LoVo (cell line): ENCODE measurements around the gene ASPN.

Experiments used
- DNase-seq: peaks from one replicate; pipeline ENCODE4 v3.0.0-alpha.2; 2016; ENCODE audit warnings: low spot score

Gene ASPN

GRCh38 chr9:92468206-92468605, 14.1 kb downstream of the ASPN start:
- no peak for DNase-seq

- DNase-seq: no peak
These were observed 14.8 kb downstream of the ASPN start for GRCh38 chr9:92467511-92467910.

GRCh38 chr9:92467041-92467440, 15.3 kb downstream of the ASPN start:
- no peak for DNase-seq

- no peak for DNase-seq
These were observed 18.3 kb downstream of the ASPN start for GRCh38 chr9:92463984-92464383.

- DNase-seq: no peak
These were observed 18.9 kb downstream of the ASPN start for GRCh38 chr9:92463387-92463786.

GRCh38 chr9:92457576-92457975, 24.7 kb downstream of the ASPN start:
- DNase-seq: no peak

- no peak for DNase-seq
These were observed 27.1 kb downstream of the ASPN start for GRCh38 chr9:92455217-92455616.

GRCh38 chr9:92446536-92446935, 35.8 kb downstream of the ASPN start:
- DNase-seq: no peak

GRCh38 chr9:92444841-92445240, 37.5 kb downstream of the ASPN start:
- DNase-seq: no peak

DNA sequence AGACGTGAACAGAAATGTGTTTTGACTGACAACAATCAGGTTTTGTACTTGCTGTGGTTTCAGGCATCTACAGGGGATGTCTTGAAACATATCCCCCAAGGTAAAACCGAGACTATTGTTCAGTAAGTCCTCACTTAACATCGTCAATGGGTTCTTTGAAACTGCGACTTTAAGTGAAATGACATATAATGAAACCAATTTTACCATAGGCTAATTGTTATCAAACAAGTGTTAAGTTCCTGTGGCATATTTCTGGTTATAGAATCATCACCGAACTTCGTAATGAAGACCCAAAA, 41.6 kb downstream of the ASPN start:
- DNase-seq: no peak

DNA sequence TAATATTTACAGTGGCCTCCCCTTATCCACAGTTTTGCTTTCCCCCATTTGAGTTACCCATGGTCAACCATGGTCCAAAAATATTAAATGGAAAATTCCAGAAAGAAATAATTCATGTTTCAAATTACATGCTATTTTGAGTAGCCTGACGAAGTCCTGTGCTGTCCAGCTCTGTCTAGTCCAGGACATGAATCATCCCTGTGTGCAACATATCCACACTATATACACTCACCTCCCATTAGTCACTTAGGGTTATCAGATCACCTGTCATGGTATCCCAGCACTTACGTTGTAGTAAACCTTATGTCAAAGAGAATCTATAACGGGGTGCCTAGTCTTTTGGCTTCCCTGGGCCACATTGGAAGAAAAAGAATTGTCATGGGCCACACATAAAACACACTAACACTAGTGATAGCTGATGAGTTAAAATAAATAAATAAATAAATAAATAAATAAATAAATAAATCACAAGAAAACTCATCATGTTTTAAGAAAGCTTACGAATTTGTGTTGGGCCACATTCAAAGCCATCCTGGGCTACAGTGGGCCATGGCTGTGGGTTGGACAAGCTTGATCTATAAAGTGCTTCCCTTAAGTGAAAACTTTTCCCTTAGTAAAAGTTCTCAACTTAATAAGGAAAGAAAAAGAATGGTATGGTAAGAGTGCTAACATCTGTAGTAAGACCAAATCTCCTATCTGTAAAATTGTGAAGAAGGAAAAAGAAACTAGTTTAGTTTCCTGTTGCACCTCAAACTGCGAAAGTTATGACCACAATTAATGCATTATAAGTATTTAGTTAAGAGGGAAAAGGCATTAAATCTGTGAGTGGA, 42.2 kb downstream of the ASPN start:
- DNase-seq: no peak

DNA sequence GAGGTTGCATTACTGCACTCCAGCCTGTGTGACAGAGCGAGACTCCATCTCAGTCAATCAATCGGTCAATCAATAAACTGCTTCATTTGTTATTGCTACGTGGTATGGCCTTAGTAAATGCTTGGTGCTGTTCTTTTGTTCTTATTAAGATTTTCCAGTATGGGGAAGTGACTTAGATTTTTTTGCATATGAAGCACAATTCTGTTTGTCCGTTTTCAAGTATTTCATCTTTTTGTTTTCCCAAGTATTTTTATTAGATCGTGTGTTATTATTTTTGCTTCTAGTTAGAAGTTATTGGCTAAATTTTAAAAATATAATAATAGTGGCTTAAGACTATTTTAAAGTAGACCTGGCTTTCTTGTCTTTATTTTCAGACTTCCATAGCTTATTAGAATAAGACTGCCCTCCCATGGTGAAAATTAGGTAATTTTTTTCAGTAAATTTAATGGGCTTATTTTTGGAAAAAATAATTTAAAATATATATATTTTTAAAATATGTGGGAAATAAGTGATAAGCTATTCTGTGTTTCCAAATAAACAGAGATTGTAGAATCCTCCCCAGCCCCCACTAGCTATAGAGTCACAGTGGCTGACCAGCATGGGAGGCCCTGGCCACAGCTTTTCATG, 43.3 kb downstream of the ASPN start:
- DNase-seq: no peak

DNA sequence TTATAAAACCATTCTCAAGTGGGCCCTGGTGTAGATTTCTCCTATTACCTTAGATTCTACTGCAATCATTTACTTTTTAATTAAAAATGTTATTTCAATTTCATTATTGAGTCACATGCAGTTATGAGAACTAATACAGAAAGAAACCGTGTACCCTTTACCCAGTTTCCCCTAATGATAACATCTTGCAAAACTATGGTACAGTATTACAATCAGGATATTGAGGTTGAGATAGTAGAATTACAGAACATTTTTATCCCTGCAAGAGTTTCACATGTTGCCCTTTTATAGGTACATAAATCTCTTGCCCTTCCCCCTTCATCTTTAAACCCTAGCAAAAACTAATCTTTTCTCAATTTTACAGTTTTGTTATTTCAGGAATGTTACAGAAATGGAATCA, 47.0 kb downstream of the ASPN start:
- DNase-seq: no peak

DNA sequence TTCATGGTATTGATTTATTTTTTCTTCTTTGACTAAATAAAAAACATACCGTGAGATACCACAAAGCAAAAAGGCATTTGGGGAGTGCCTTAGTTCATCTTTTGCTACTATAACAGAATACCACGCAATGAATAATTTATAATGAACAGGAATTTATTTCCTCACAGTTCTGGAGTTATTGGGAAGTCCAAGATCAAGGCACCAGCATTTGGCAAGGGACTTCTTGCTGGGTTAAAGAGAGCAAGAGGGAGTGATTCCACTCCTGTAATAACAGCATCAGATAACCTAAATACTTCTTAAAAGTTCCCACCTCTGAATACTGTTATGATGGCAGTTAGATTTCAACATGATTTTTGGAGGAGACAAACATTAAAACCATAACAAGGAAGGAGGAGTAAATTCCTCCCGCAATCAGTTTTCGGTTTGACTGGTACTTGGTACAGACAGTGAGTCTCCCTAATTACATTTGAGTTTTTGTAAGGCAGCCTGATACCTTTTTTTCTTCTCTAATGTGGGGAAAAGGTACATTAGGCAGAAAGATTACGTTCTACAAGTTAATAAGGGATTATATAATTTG, 49.2 kb downstream of the ASPN start:
- no peak for DNase-seq

GRCh38 chr9:92432350-92432749, 50.0 kb downstream of the ASPN start:
- DNase-seq: no peak

GRCh38 chr9:92429836-92430235, 52.5 kb downstream of the ASPN start:
- no peak for DNase-seq

GRCh38 chr9:92426501-92427145, 55.7 kb downstream of the ASPN start:
- DNase-seq: no peak

DNA sequence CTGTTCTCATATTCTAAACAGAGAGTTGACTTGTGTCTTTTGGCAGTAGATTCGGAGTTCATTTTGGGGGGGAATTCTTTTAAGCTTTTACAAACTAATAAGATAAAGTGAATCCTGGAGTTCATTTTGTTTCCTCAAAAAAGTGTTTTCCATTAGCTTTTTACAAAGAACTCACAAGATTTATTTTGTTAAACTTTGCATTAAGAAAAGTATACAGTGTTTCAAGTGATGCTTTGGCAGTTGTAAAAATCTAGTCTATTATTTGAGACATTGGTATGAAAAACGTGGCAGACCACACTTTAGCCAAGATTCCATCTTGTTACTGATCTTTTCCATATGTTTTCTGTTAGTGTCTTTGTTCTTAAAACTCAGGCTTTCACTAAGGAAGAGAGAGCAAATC, 56.8 kb downstream of the ASPN start:
- no peak for DNase-seq

DNA sequence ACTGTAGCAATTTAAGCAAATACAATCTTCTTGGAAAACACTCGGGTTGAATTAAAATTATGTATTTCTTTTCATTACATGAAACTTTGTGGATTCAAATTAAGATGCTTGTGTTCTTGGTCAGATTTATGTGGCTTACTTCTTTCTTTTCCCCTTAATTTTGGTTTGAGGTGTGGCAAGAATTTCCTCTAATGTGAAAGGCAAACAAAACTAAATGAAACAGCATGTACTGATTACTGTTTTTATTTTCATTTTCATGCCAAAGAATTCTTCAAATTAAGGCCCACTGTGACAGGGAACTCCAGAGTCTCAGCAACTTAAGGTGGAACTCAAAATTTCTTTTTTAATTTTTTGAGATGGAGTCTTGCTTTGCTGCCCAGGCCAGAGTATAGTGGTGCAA, 58.0 kb downstream of the ASPN start, which contains the start of gene OMD:
Gene OMD (minus strand): TSS at position 132 of the 400 bp plus-strand sequence. CDS start 6,913 bp downstream, outside the sequence.
- no peak for DNase-seq

- DNase-seq: no peak
These were observed 58.7 kb downstream of the ASPN start for GRCh38 chr9:92423612-92424011.

GRCh38 chr9:92422611-92423338, 59.5 kb downstream of the ASPN start:
- no peak for DNase-seq

DNA sequence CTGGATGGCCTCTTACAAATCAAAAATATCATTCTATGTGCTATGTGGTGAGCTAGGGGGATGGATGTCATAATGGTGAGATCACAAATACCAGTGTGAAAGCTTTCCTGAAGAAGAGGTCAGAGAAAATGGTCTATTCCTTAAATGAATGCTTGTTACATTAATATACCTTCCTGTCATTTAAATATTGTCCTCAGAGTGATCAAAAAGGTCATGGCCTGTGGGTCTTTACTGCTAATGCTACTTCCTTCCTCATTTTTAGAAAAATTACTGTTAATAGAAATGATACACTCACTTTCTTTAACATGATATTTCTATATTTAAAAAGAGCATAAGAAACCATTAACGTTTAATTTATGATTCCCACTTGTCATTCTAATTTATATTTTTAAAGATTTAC, 67.7 kb downstream of the ASPN start:
- no peak for DNase-seq
